SKM-1 treated with dmso at 0.1 percent for 144 hours (cell line): ENCODE results near the gene CNN3.

Experiments used
- DNase-seq: peaks from one replicate; lab custom pipeline; 2025; ENCODE audit not compliant: unreplicated experiment; lab: John Stamatoyannopoulos, UW

Gene CNN3

DNA sequence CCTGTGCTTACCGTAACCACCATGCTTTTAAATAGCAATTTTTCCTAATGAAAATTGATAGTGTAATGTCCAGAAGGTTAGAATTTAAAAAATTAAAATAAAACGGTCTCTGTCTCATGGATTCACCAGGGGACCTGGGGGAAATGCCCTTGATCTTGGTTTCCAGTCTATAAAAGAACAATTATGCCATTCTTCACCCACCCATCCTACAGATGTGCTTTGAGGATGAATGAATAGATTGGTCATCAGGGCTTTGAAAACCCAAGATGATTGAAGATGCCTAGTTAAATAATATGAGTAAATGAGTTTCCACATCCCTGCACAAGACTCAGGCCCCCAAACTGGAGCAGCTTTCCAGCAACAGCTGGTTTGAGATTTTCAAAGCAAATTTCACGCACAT, 38.7 kb downstream of the CNN3 start:
- no peak for DNase-seq

DNA sequence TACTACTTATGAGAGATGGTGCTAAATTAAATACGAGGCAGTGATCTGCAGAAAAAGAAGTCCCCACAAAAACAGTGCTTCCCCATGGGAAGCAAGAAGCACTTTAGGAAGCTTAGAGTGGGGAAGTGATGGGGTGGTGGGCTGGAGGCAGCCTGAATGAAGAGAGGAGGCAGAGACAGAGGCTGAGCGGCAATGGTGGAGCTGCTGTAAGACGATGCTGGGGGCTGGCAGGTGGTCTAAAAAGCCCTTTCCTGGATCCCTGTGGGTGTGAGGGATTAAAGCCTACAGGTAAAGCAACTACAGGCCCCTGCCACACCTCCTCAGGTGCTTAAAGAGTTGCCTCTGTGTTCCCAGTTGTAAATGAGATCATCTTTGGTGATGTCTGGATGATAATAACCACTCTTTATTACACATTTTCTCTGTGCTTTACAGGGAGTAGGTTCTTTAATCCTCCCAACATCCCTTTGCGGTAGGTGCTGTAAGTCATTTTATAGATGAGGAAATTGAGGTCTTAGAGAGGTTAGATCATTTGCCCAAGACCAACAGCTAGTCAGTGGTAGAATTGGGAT, 39.2 kb downstream of the CNN3 start:
- DNase-seq, result no peak

GRCh38 chr1:94887106-94887505, 39.8 kb downstream of the CNN3 start:
- no peak for DNase-seq

GRCh38 chr1:94886361-94886760, 40.5 kb downstream of the CNN3 start:
- no peak for DNase-seq

DNA sequence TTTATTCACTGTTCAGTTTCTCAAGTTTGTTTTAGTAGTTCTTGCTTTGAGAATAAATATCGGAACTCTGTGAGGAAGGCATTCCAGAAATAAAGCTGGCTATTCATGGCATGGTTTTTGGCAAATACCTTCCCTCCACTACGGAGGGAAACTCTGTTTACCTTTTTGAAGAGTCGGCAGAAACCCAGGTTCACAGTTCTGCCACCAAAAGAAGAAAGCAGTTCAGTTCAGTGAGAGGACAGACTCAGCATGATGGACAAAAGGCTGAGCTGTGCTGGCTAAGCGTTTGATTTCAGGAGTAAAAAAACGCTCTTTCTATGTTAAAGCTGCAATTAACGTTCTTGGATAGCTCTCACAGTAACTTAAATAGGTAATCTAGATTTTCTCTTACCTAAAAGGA, 42.4 kb downstream of the CNN3 start:
- DNase-seq, result no peak

- no peak for DNase-seq
These were observed 42.8 kb downstream of the CNN3 start for GRCh38 chr1:94884106-94884505.

- DNase-seq, result no peak
These were observed 43.2 kb downstream of the CNN3 start for GRCh38 chr1:94883691-94884090.

GRCh38 chr1:94878329-94878728, 48.6 kb downstream of the CNN3 start:
- no peak for DNase-seq

- DNase-seq, result no peak
These were observed 50.5 kb downstream of the CNN3 start for GRCh38 chr1:94876362-94876761.

DNA sequence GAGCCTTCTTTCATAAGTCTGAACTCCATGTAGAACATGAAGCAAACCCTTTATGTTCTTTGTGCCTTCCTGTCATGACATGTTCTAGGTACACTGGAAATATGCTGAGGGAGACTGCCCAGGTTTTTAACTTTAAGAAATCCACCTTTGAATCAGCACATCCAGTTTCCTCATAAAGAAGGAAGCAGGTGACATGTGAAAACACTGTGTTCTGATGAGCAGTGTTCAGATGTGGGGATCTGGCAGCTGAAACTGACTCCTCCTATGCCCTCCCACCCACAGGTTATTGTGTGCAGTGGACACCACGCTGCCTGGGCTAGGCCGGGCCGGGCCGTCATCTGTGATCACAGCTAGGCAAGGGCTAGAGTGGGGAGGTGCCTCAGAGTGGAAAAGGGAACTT, 51.1 kb downstream of the CNN3 start:
- no peak for DNase-seq

DNA sequence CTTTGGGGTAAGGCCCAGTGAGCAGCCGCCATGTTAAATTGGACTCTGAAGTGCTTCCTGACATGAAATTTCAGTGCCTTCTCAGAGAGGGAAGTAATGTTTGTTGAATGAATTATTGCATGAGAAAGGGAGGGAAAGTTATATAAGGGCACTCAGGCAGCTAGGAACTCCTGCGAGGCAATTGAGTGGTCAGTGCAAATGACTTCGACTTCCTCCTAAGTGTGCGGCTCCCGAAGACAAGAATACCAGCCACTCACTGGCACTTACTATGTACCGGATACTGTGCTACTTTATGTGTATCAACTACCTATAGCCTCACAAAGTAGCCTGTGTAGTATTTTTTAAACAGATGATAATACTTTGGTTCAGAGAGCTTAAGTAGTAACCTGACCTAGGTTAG, 52.5 kb downstream of the CNN3 start:
- DNase-seq, result no peak

GRCh38 chr1:94873520-94874351, 53.2 kb downstream of the CNN3 start:
- DNase-seq, result no peak

GRCh38 chr1:94872771-94873495, 54.0 kb downstream of the CNN3 start:
- no peak for DNase-seq

DNA sequence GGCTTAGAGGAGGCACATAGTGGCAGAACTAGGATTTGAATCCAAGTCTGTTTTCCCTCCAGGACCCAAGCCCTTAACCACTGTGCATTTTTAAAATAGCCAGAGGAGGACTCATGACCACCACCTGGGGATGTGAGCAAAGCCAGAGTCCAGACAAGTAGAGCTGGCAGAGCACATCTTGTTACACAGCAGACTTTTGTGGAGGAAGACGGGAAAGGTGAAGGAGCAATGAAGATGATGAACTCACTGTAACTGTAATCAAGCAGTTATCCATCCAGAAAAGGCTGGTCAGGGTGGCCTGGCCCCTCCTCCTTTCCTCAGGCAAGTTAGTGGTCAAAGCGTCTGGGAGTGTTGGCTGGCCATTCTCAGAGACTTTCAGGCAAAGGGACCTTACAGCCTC, 55.9 kb downstream of the CNN3 start:
- DNase-seq, result no peak

DNA sequence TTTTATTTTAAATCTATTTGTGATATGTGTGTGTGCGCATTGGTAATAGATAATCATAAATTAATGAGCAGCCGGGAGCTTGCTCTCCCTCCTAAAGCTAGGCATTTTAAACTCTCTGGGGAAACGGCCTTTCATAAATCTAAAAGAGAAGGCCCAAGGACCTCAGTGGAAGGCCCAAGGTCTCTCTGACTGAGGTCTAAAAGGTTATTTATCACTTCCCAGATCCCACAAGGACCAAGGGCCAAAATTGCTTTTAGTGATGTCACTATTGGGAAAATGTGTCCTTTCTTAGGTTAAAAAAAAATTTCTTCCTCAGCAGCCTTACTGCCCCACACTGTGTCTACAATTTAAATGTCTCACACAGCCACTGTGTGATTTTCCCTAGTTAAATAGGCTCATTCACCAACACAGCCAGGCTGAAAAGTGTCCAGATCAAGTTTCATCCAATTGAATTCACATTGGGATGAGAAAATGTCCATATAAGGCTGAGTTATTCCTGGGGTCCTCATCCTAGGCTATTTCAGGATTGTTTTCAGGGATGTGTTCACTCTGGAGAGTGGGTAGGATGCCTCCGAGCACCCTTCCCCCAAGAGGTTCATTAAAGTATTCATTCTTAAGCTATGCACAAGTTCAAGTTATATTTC, 60.6 kb downstream of the CNN3 start:
- DNase-seq, result no peak

GRCh38 chr1:94865360-94865759, 61.5 kb downstream of the CNN3 start:
- no peak for DNase-seq

DNA sequence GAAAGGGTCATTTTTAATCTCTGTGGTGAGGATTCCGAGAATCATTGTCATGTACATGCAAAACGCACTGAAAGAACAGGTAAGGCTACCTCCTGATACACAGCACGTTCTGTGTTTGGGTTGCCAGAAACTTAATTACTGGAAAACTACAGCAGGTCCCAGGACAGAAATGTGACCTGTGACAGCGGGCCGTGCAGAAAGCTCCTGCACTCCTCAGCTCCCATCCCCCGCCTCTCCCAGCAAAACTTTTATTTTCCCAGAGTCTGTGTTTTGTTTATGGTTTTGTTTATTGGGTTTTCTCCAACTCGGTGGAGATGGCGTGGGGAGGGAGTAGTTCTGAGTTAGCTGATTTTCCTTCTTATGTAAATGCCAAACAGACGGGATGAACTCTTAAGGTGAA, 62.1 kb downstream of the CNN3 start:
- DNase-seq, result no peak

DNA sequence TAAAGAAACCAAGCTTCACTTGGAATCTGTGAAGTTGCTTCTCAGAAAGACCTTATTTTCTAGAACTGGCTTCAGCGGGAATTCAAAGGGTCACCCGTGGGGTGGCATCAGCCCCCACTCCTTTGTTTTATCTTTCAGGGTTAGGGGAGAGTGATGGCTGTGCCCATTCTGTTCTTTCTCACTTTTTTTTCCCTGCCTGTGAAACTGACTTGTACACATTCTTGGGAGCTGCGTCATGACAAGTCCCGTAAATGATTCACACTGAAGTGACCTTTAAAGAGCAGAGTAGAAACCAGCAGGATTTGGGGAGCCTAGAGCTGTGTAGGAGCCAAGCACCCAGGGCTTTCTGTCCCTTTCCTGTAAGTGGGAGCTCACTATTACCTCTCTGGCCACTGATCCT, 63.0 kb downstream of the CNN3 start:
- DNase-seq, result no peak

GRCh38 chr1:94863297-94863911, 63.5 kb downstream of the CNN3 start:
- no peak for DNase-seq

DNA sequence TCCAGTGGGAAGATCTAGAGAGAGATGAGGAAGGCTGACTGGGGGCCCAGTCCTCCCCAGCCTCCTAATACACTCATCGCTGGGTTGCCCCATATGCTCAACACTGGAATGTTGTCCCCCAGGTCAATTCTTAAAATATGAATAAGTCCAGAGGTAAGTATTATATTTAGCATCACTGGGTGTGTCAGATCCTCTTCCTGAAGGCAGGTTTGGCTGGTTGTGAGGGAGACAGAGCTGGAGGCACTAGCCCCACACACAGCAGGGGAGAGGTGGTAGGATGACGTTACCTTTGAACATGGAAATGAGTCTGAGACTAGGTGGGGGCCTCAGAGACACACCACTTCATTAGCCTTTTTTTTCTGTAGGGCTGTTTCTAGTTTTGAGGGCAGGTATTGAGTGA, 64.2 kb downstream of the CNN3 start:
- no peak for DNase-seq

DNA sequence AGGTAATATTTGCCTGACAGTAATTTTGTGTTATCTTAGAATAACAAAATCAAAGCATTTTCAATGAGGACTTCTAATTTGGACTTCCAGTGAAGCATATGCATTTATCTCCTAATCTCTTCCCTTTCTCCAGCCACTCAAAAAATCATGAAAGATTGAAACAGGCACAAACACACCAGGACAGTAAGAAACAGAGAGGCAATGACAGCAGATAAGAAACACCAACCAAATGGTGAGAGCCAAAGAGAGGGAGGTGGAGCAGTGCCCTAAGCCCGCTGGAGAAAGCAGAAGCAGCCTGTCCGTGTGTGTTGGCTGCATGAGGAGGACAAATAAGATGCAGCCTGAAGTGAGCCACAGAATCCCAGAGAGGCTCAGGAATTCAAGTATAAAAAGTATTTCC, 67.7 kb downstream of the CNN3 start:
- DNase-seq, result no peak
